Cardiac fibroblast (primary cell): ENCODE results near the gene OR10H4.
"Not testable (repeated sequence)": the region's sequence is repeated elsewhere in the genome, so short reads cannot be mapped to it uniquely, and the experiment has no call there.

Experiments used
- DNase-seq, 2 donors: peaks; one replicate each; pipeline versions ENCODE4 v3.0.0 to v3.0.0-alpha.2; 2010; ENCODE audit warnings: low read depth in 2 of 2
- H3K4me3 ChIP-seq, 2 donors: replicated peaks in 1 of 2; 1 replicate in 1 of 2; 2 replicates in 1 of 2; pipeline ENCODE4 v1.5.1; 2011; ENCODE audit warnings: low read depth in 2 of 2, low read length in 2 of 2, mild to moderate bottlenecking in 2 of 2, moderate library complexity in 1 of 2
- TF ChIP-seq, protein P1 (sequence below): IDR thresholded peaks from one replicate; pipeline ENCODE4 v1.5.1; 2011; ENCODE audit warnings: low read depth, mild to moderate bottlenecking, low read length, inconsistent platforms

Gene OR10H4

DNA sequence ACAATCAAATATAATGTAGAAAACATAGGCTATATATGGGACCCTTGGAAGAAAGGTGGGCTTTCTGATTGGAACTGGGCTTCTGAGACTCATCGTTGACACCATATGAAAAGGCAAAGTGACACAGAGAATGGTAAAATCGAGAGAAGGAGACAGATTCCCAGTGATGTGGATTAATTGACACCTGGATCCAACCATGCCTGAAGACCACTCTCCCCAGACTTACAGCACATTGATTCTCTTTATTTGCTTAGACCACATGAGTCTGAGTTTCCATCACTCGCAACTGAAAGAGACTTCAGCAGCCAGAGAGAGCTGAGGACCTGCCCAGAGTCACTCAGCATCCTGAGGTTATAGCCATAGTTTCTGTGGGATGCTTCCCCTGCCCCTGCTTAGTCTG is 20.5 kb upstream of the OR10H4 start:
- DNase-seq = no peak
- TF ChIP-seq, protein P1, sequence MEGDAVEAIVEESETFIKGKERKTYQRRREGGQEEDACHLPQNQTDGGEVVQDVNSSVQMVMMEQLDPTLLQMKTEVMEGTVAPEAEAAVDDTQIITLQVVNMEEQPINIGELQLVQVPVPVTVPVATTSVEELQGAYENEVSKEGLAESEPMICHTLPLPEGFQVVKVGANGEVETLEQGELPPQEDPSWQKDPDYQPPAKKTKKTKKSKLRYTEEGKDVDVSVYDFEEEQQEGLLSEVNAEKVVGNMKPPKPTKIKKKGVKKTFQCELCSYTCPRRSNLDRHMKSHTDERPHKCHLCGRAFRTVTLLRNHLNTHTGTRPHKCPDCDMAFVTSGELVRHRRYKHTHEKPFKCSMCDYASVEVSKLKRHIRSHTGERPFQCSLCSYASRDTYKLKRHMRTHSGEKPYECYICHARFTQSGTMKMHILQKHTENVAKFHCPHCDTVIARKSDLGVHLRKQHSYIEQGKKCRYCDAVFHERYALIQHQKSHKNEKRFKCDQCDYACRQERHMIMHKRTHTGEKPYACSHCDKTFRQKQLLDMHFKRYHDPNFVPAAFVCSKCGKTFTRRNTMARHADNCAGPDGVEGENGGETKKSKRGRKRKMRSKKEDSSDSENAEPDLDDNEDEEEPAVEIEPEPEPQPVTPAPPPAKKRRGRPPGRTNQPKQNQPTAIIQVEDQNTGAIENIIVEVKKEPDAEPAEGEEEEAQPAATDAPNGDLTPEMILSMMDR = no peak
- no peak overlapping the region for H3K4me3 ChIP-seq

DNA sequence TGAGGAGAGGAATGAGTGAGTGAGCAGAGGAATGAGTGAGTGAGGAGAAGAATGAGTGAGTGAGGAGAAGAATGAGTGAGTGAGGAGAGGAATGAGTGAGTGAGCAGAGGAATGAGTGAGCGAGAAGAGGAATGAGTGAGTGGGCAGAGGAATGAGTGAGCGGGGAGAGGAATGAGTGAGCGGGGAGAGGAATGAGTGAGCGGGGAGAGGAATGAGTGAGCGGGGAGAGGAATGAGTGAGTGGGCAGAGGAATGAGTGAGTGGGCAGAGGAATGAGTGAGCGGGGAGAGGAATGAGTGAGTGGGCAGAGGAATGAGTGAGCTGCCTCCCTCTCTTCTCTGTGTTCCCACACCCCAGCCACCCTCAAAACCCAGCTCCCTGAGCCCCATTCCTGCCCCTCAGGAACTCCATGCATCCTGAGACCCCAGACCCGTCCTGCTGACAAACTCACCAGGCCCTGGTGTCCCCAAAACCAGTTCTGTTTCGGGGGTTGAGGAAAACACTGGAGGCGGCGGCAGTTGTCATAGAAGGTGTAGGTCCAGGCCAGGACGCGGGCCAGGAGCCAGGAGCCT is 15.0 kb upstream of the OR10H4 start:
- not testable (repeated sequence) for H3K4me3 ChIP-seq, DNase-seq

DNA sequence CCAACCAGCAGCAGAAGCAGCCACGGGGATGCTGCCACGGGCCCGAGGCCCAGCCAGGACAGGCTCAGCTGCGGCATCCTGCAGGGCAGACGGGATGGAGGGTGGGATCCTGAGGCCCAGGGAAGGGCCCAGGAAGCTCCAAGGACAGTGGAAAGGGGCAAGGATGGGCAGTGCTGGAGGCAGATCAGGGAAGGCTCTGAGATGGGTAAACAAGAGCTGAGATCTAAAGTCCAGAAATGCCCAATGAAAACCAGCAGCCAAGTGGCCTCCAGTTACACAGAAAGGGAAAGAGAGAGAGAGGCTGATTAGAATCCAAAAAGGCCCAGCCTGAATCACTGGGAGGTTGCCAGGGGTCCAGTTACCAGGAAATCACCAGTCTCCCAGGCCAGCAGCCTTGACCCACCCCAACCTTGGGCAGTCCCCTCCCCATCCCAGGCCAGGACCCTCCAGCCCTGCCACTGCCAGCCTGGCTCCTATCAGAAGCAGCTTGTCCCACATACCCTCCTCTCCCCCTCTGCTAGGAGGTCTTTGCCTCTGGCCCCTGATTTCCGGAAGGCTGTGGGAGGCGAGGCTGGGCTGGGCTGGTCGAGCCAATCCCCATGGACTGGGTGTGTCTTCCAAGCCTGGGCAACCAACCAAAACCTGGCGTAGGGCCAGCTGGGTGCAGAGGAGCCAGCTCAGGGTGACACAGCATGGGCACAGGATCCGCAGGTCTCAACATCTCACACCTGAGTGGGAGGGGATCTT is 14.3 kb upstream of the OR10H4 start, which contains the start of gene CYP4F11:
TSS of gene CYP4F11 (minus strand) at position 198 of the 747 bp plus-strand sequence. CDS start at position 77, 121 bp downstream.
- TF ChIP-seq, protein P1 = no peak
- H3K4me3 ChIP-seq = no peak within 1 kb of the TSS
- peak in 1 of 2 donors; percentile 5 for DNase-seq

DNA sequence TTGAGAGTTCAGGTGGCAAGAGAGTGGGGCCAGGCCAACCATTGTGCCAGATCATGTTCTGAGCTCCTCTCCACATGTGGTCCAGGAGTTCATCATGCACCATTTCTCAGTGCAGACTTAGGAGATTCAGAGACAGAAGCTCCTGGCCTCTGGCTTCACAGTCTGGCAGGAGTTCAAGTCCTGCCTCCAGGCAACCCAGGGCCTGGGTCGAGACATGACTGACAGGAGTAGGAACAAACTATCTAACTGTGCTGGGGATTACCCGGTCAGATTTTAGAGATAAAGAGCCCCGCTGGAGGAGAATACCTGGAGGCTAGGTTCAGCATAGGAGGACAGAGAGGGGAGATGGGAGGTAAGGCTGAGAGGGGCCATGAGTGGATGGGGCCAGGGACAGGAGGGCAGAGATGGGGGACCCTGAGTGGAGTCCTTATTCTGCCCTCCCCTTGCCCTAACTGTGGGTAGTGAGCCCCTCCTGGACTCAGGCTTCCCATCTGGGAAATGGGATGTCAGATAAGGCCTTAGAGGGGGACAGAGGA is 13.6 kb upstream of the OR10H4 start:
- no peak overlapping the region for H3K4me3 ChIP-seq
- TF ChIP-seq, protein P1 = no peak
- DNase-seq = no peak

DNA sequence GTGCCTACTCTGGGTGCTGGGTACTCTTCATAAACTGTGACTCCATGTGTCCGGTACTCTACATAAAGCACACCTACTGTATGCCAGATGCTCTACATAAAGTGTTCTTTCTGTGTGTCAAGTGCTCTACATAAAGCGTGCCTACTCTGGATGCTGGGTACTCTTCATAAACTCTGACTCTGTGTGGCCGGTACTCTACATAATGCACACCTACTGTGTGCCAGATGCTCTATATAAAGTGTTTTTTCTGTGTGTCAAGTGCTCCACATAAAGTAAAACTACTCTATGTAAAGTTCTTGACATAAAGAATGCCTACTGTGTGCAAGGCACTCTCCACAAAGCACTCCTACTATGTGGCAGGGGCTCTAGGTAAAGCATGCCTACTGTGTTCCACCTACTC is 12.6 kb upstream of the OR10H4 start:
- no peak overlapping the region for H3K4me3 ChIP-seq
- TF ChIP-seq, protein P1 = no peak
- no peak for DNase-seq

DNA sequence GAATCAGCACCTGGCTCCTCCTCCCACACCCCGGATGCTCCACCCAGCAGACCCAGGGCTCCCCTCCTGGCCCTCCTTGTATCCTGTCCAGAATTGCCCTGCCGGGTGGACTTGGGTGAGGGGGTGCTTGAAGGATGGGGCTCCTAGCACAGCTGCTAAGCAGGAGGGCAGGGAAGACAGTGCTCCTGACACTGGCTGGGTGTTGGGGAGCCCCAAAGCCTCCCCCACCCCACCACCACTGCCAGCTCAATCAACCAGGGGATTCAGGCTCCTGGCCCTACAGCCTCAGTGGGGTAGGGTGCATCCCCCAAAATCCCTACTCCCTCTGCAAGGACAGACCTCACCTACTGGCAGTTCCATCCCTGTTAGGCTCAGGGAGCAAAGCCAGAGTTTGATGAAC is 11.9 kb upstream of the OR10H4 start:
- H3K4me3 ChIP-seq = no peak overlapping the region
- DNase-seq = no peak
- TF ChIP-seq, protein P1 = no peak

DNA sequence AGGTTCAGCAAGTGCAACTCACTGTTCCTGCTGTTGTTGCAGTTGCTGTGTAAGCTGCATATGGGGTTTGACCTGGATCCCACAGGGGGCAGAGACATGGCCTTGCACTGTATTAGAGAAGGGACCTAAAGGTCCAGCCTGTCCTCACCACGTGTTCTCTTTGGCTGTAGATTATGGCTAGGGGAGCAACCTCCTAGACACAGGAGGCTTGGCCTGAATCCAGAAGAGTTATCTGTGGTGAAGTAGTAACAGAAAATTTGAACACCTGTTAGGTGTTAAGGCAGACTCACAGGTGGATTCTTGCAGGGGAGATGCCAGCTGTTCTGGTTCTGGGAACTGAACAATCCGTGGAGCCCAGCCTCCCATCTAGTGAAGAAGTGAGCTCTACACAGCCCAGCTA is 11.0 kb upstream of the OR10H4 start:
- H3K4me3 ChIP-seq = no peak overlapping the region
- TF ChIP-seq, protein P1 = no peak
- no peak for DNase-seq
